ENCODE results near the gene MST1.

MST1 gene

DNA sequence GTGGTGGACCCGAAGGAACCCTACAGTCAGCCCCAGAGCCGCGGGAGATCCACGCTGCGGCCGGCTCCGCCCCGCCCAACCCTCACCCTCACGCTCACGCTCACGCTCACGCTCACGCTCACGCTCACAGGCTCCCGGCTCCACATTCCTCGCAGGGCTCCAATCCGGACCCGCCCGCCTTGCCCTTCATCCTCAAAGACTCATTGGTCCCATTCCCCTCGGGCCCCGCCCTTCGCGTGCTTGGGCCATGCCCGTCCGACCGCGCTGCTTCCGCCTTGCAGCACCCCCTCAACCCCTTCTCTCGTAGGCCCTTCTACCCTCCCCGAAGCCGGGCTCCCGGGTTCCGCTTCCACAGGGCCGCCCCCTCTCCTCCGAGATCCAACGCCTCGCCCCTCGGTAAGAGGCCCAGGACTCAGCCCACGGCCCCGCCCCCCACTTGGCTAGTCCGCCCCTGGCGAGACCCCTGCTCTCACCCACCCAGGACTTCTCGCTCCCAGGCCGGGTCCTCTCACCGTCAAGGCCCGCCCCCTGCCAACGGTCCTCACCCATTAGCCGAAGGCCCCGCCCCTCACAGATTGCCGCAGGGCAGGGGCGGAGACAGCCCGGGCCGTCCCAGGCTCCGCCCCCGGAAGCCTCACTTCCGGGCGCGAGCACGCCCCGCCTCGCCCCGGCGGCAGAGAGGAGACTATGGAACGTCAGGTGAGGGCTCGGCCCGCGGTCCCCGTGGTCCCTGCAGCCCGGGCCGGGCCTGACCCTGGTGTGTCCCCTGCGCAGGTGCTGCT, 15.4 kb downstream of the MST1 start, which contains the start of gene APEH:
TSS of gene APEH (plus strand) at position 637 of the 782 bp plus-strand sequence. CDS start at position 688, 51 bp downstream.
- DNase-seq, result no peak

GRCh38 chr3:49673121-49673714, 16.1 kb downstream of the MST1 start:
- no peak for DNase-seq

- no peak for DNase-seq
Observed at GRCh38 chr3:49671291-49672288, 17.7 kb downstream of the MST1 start.

DNA sequence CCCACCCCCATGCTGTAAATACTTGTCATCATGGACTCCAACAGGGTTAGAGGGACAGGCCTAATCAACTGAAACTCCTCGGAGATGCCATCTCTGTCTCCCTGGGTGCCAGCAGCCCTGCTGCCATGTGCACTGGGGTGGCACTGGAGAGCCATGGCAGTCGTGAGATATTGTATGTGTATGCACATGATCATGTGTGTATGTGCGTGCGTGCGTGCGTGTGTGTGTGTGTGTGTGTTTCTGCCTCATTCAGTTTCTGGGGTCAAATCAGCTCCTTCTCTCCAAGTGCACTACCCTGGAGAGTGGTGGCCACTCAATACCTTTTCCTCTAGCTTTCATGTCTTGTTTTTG, 18.4 kb downstream of the MST1 start:
- DNase-seq, result no peak

DNA sequence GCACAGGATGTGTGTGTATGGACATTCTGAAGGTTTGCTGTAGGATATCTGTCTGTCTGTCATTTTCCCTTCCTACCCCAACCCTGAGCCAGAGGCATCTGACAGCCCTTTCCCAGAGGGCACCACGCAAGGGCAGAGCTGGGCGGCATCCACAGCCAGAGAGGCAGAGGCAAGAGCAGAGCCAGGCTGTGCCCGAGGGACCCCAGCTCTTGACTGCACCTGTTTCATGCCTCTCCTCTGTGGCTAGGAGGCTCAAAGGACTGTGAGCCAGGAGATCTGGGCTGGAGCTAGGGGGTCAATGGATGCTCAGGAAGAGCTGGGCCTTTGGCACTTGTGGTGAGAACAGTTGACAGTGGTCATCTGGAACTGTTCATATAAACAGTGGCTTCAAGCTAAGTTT, 19.9 kb downstream of the MST1 start:
- DNase-seq, result no peak

DNA sequence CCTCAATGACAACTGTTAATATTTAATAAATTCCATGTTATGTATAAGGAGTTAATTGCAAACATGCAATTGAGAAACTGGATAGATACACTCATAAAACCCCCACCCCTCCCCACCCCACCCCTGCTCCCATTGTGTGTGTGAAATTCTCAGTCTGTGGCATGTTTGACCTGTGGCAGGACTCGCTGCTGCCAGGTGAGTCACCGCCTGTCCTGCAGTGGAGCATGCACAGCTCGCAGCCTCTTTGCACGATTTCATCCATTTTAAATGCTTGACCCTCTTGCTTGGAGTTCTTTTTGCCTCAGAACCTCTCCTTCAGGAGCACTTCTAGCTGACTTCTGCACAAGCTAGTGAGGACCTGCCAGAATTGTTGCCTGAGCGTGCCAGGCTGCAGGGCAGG, 20.4 kb downstream of the MST1 start:
- no peak for DNase-seq

- no peak for DNase-seq
Observed at GRCh38 chr3:49668414-49668797, 20.9 kb downstream of the MST1 start.

GRCh38 chr3:49667701-49668413, 21.4 kb downstream of the MST1 start:
- DNase-seq, result no peak

DNA sequence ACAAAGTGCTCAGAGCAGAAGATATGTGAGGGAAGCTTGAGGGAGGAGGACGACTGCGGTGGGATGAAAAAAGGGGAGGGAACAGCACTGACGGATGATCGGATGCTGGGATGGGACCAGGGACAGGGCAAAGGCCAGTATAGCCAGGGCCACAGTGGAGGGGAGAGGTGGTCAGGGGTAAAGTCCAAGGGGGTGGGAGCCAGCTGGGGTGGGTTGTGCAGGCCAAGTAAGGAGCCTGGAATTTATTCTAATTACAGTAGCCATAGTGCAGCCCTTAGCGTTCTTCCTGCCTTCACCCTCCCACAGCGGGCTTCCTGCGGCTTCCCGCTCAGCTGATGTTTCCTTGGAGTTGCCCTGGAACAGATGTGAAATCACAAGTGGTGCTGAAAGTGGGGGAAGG, 22.7 kb downstream of the MST1 start:
- DNase-seq, result no peak

DNA sequence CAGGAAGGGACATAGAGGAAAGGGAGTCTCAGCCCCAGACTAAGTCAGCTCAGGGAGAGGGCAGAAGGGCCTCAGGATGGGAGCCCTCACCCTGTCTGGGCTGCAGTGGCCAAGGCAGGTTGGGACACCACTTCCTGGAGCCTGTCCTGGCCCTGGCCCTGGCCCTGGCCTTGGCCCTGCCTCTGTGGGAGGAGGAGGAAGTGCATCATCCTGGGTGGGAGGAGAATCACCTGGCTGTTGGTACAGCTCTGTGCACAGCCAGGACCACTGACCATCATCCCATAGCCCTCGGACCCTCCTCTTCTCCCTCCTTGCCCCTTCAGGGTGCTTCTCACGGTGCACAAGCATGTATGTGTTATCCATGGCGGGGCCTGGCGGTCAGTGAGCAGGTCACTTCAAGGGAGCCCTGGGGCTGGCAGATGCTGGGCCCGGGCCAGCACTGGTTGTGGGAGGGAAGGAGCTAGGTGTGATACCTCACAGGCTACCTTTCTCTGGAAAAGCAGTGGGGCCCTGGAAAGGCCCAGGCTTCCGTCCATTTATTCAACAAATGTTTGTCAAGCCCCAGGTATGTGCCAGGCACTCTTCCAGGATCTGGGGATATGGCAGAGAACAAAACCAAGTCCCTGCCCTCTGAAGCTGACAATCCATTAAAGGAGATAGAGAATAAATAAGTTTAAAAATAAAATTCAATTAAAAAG, 23.3 kb downstream of the MST1 start:
- DNase-seq, result no peak

DNA sequence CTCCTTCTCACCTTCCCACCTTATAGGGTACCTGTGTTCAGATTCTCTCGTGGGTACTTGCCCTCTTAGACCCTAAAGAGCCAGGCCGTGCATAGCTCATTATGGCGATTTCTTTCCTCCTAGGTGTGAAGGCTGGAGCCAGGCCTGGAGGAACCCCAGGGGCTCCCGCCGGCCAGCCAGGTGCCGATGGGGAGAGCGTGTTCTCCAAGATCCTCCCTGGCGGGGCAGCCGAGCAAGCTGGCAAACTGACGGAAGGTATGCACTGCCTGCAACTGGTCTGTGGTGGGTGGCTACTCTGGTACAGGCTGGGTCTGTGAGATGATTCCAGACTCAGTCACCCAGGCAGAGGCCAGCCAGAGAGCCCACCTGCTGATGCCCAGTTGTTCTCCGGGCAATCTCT, 25.0 kb downstream of the MST1 start:
- DNase-seq, result no peak

GRCh38 chr3:49663831-49664230, 25.4 kb downstream of the MST1 start:
- DNase-seq, result no peak

DNA sequence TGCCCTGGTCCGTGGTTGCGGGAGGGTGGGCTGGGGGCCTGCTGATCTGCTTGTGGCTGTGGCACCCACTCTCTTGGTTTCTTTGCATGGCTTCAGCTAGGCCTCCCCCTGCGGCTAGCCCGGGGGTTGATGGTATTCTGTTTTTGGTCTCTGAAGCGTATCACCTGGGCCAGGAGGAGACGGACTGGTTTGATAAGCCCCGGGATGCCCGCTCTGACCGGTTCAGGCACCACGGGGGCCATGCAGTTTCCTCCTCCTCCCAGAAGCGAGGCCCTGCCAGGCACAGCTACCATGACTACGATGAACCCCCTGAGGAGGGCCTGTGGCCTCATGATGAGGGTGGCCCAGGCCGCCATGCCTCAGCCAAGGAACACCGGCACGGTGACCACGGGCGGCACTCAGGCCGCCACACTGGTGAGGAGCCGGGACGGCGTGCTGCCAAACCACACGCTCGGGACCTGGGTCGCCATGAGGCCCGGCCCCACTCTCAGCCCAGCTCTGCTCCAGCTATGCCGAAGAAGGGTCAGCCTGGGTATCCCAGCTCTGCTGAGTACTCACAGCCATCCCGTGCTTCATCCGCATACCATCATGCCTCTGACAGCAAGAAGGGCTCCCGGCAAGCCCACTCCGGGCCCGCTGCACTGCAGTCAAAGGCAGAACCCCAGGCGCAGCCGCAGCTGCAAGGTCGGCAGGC, 26.4 kb downstream of the MST1 start:
- no peak for DNase-seq

DNA sequence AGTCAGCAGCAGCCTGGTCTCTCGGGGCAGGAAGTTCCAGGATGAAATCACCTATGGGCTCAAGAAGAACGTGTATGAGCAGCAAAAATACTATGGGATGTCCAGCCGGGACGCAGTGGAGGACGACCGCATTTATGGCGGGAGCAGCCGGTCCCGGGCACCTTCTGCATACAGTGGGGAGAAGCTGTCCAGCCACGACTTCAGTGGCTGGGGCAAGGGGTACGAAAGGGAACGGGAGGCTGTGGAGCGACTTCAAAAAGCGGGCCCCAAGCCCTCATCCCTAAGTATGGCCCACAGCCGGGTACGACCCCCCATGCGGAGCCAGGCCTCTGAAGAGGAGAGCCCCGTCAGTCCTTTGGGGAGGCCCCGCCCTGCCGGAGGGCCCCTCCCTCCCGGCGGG, 27.3 kb downstream of the MST1 start:
- no peak for DNase-seq

DNA sequence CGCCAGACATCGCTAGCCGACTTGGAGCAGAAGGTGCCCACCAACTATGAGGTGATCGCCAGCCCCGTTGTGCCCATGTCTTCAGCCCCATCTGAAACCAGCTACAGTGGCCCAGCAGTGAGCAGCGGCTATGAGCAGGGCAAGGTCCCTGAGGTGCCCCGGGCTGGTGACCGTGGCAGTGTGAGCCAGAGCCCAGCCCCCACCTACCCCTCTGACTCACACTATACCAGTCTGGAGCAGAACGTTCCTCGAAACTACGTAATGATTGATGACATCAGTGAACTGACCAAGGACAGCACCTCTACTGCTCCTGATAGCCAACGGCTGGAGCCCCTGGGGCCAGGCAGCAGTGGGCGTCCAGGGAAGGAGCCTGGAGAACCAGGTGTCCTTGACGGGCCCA, 28.0 kb downstream of the MST1 start:
- no peak for DNase-seq

DNA sequence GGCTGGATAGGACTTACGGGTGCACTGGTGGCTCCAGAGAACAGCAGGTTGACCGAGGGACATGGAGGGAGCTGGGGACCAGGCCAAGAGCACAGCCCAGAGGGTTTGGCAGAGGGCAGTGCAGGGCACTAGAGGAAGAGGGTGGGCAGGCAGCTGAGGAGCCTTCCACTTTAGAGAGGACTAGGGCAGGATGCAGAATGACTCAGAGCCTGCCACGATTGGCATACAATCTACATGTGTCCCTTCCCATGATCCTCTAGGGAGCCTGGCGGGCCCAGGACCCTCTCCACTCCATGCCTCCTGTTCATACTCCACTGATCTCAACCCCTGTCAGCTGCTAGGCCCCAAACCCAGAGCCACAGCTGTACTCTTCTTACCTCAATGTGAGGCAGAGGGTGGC, 29.5 kb downstream of the MST1 start:
- no peak for DNase-seq

GRCh38 chr3:49658711-49659110, 30.6 kb downstream of the MST1 start:
- DNase-seq, result no peak

- no peak for DNase-seq
Observed at GRCh38 chr3:49657208-49657915, 31.9 kb downstream of the MST1 start.

DNA sequence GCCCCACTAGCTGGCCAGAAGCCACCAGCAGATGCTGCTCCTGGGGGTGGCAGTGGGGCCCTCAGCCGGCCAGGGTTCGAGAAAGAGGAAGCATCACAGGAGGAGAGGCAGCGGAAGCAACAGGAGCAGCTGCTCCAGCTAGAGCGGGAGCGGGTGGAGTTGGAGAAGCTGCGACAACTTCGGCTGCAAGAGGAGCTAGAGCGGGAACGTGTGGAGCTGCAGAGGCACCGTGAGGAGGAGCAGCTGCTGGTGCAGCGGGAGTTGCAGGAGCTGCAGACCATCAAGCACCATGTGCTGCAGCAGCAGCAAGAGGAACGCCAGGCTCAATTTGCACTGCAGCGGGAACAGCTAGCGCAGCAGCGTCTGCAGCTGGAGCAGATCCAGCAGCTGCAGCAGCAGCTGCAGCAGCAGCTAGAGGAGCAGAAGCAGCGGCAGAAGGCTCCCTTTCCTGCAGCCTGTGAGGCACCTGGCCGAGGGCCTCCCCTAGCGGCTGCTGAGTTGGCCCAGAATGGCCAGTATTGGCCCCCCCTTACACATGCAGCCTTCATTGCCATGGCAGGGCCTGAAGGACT, 32.6 kb downstream of the MST1 start:
- DNase-seq, result no peak

GRCh38 chr3:49655731-49656285, 33.5 kb downstream of the MST1 start:
- DNase-seq, result no peak
